GM12878 (cell line): ENCODE measurements around the gene MED19. TPM values are rescaled to one million over a fixed set of nuclear protein-coding genes. Genes with fewer than 3 reads are reported as not detected.

Source experiments
- BCLAF1 ChIP-seq: fragments of 450-650 bp; IDR thresholded peaks from 2 replicates; pipeline ENCODE4 v1.6.1; 2017; ENCODE audit warnings: antibody characterized with exemption, mild to moderate bottlenecking, moderate library complexity
- BHLHE40 ChIP-seq, 2 experiments: fragments of 450-650 bp in 1 of 2; IDR thresholded peaks; 2 replicates each; pipeline ENCODE4 v1.6.1; 2011 to 2017; ENCODE audit warnings: low read depth in 2 of 2, borderline replicate concordance in 1 of 2, improper control_type of control experiment in 1 of 2, low read length in 1 of 2, mild to moderate bottlenecking in 1 of 2
- EED ChIP-seq: sonication (generic); IDR thresholded peaks from 2 replicates; pipeline ENCODE4 v1.6.1; 2016; ENCODE audit warnings: antibody characterized with exemption, low read depth
- HCFC1 ChIP-seq: fragments of 150-350 bp; IDR thresholded peaks from 2 replicates; pipeline ENCODE4 v1.6.1; 2014; ENCODE audit warnings: low read length
- HDAC2 ChIP-seq: fragments of 200-600 bp; sonication (generic); IDR thresholded peaks from 2 replicates; pipeline ENCODE4 v1.6.1; 2017
- IRF3 ChIP-seq: fragments of 450-650 bp; IDR thresholded peaks from 2 replicates; pipeline ENCODE4 v1.6.1; 2014; ENCODE audit warnings: mild to moderate bottlenecking
- KAT2A ChIP-seq: conservative IDR thresholded peaks from 2 replicates; pipeline ENCODE4 v1.6.1; 2011; ENCODE audit warnings: low read depth, low read length; ENCODE audit not compliant: control insufficient read depth
- NBN ChIP-seq: fragments of 450-650 bp; IDR thresholded peaks from 2 replicates; pipeline ENCODE4 v1.6.1; 2016
- NR2C2 ChIP-seq: IDR thresholded peaks from 2 replicates; pipeline ENCODE4 v1.6.1; 2011; ENCODE audit warnings: borderline replicate concordance, low read depth; ENCODE audit not compliant: control insufficient read depth, insufficient read length
- PBX3 ChIP-seq: IDR thresholded peaks from 2 replicates; pipeline ENCODE4 v1.6.1; 2011; ENCODE audit warnings: mild to moderate bottlenecking, low read depth, low read length, moderate library complexity; ENCODE audit not compliant: insufficient replicate concordance
- POLR2A ChIP-seq: IDR thresholded peaks from 2 replicates; pipeline ENCODE4 v1.6.1; 2011; ENCODE audit warnings: low read depth, mild to moderate bottlenecking, low read length
- POLR2AphosphoS2 ChIP-seq: IDR thresholded peaks from 2 replicates; pipeline ENCODE4 v1.6.1; 2011; ENCODE audit warnings: low read depth, mild to moderate bottlenecking, low read length, improper control_type of control experiment, moderate library complexity
- RAD51 ChIP-seq: fragments of 450-650 bp; IDR thresholded peaks from 2 replicates; pipeline ENCODE4 v1.6.1; 2016; ENCODE audit warnings: moderate library complexity, mild to moderate bottlenecking, inconsistent platforms
- RB1 ChIP-seq: fragments of 450-650 bp; formaldehyde crosslinking; IDR thresholded peaks from 2 replicates; pipeline ENCODE4 v1.6.1; 2017; ENCODE audit warnings: mild to moderate bottlenecking, borderline replicate concordance
- SMARCA5 ChIP-seq: fragments of 450-650 bp; IDR thresholded peaks from 2 replicates; pipeline ENCODE4 v1.6.1; 2017; ENCODE audit warnings: mild to moderate bottlenecking
- SP1 ChIP-seq: IDR thresholded peaks from one replicate; pipeline ENCODE4 v1.6.1; 2011; ENCODE audit warnings: low read depth, low read length
- polyA plus RNA-seq, 11 experiments: library from polyadenylated mRNA; depleted of rRNA in 4 of 11; unstranded in 6 of 11; stranded (reverse) in 5 of 11; fragments of >200 nt; fragmentation: Nextera tagmentation in 4 of 11; fragmentation: Illumina TruSeq in 1 of 11; extraction: Ambion mirVana in 4 of 11; extraction: Trizol in 1 of 11; gene quantifications; 1 replicate in 1 of 11; 2 replicates in 10 of 11; pipeline versions ENCODE4 v1.2.1 to v1.2.3, GENCODE V29; 2011 to 2016; ENCODE audit warnings: inconsistent platforms in 2 of 11, missing spikeins in 2 of 11, low read depth in 1 of 11
- total RNA-seq, 4 experiments: library from RNA; depleted of rRNA in 3 of 4; stranded (reverse); fragments of >200 nt in 3 of 4; fragmentation: Illumina TruSeq in 1 of 4; extraction: Trizol in 1 of 4; gene quantifications; 2 replicates each; pipeline versions ENCODE4 v1.2.1 to v1.2.3, GENCODE V29; 2013 to 2021
- TF ChIP-seq, protein P1 (sequence below): fragments of 450-650 bp; formaldehyde crosslinking; IDR thresholded peaks from 2 replicates; pipeline ENCODE4 v1.5.0; 2022; ENCODE audit warnings: mild to moderate bottlenecking, missing genetic modification characterization
- TF ChIP-seq, protein P2 (sequence below): IDR thresholded peaks from 2 replicates; pipeline ENCODE4 v1.6.1; 2012; ENCODE audit warnings: mild to moderate bottlenecking, low read depth, low read length

The MED19 gene
- total and polyA plus RNA-seq, 10 of the 15 experiments (the other 5 are each of a cell fraction or from before 2014, with no cell fraction given): 4.9 to 28.2 (median 17.3) TPM

DNA sequence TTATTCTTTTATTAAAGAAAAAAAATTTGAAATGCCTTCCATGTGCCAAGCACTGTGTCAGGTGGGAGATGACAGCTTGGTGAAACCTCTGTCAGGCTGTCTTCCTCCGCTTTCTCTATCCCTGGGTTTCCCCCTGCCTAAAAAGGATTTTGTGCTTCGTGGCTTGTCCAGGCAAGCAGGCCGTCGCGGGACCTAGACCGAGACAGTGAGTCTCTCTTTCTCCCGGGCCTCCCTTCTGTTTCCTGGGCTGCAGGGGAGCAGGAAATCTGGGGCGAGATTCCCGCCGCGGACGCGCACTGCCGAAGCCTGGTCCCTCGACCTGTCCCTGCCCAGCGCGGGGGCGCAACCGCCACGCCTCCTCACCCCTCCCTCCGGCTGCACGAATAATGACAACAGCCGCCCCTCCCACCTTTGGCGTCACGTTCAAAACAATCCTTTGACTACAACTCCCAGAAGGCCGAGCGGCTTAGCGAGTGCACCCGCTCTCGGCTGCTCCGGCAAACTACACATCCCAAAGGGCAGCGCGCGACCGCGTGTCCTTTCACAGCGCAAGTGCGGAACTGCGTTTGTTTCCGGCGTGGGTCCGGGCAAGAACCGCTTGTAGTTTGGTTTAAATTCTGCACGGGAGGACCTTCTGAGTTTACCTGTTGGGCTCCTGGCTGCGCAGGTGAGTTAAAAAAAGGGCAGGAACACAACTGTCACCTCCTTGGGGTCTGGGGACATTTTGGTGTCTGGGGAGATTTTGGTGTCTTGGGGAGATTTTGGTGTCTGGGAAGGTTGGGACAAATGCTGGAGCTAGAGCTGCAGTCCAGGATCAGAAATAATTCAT is 54.6 kb downstream of the MED19 start, which contains the start of gene CLP1 (continued):
- TF ChIP-seq IRF3: 0 out of 2 replicates have a peak, but pooled peaks have one; percentile 24
- TF ChIP-seq KAT2A: no peak
- TF ChIP-seq EED: peak; percentile 59
- TF ChIP-seq PBX3: peak; percentile 1
- TF ChIP-seq NR2C2: no peak
- TF ChIP-seq HDAC2: no peak
- TF ChIP-seq, protein P1, sequence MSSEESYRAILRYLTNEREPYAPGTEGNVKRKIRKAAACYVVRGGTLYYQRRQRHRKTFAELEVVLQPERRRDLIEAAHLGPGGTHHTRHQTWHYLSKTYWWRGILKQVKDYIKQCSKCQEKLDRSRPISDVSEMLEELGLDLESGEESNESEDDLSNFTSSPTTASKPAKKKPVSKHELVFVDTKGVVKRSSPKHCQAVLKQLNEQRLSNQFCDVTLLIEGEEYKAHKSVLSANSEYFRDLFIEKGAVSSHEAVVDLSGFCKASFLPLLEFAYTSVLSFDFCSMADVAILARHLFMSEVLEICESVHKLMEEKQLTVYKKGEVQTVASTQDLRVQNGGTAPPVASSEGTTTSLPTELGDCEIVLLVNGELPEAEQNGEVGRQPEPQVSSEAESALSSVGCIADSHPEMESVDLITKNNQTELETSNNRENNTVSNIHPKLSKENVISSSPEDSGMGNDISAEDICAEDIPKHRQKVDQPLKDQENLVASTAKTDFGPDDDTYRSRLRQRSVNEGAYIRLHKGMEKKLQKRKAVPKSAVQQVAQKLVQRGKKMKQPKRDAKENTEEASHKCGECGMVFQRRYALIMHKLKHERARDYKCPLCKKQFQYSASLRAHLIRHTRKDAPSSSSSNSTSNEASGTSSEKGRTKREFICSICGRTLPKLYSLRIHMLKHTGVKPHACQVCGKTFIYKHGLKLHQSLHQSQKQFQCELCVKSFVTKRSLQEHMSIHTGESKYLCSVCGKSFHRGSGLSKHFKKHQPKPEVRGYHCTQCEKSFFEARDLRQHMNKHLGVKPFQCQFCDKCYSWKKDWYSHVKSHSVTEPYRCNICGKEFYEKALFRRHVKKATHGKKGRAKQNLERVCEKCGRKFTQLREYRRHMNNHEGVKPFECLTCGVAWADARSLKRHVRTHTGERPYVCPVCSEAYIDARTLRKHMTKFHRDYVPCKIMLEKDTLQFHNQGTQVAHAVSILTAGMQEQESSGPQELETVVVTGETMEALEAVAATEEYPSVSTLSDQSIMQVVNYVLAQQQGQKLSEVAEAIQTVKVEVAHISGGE (CRISPR knock-in tag): no peak
- no peak for TF ChIP-seq SMARCA5
- TF ChIP-seq BHLHE40 (IDR thresholded peaks at IDR 0.05; ENCODE audit: borderline replicate concordance in 1 of 2, low read depth in 2 of 2, low read length in 1 of 2): peak; percentile 78 to 89
- TF ChIP-seq NBN: peak; percentile 71
- TF ChIP-seq BCLAF1: no peak
- TF ChIP-seq POLR2AphosphoS2: peak; percentile 69
- TF ChIP-seq HCFC1: peak; percentile 99
- TF ChIP-seq RAD51: peak; percentile 37; the same call in 1 of the 2 replicates
- TF ChIP-seq RB1: peak; percentile 69; the same call in 1 of the 2 replicates
- peak; percentile 65 for TF ChIP-seq SP1
- TF ChIP-seq POLR2A: peak; percentile 81
- TF ChIP-seq, protein P2, sequence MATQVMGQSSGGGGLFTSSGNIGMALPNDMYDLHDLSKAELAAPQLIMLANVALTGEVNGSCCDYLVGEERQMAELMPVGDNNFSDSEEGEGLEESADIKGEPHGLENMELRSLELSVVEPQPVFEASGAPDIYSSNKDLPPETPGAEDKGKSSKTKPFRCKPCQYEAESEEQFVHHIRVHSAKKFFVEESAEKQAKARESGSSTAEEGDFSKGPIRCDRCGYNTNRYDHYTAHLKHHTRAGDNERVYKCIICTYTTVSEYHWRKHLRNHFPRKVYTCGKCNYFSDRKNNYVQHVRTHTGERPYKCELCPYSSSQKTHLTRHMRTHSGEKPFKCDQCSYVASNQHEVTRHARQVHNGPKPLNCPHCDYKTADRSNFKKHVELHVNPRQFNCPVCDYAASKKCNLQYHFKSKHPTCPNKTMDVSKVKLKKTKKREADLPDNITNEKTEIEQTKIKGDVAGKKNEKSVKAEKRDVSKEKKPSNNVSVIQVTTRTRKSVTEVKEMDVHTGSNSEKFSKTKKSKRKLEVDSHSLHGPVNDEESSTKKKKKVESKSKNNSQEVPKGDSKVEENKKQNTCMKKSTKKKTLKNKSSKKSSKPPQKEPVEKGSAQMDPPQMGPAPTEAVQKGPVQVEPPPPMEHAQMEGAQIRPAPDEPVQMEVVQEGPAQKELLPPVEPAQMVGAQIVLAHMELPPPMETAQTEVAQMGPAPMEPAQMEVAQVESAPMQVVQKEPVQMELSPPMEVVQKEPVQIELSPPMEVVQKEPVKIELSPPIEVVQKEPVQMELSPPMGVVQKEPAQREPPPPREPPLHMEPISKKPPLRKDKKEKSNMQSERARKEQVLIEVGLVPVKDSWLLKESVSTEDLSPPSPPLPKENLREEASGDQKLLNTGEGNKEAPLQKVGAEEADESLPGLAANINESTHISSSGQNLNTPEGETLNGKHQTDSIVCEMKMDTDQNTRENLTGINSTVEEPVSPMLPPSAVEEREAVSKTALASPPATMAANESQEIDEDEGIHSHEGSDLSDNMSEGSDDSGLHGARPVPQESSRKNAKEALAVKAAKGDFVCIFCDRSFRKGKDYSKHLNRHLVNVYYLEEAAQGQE: no peak
